GM19035 (cell line): ENCODE data around the gene PAQR4.

Experiments
- ATAC-seq: cut with Tn5 transposase; IDR thresholded peaks from one replicate; pipeline ENCODE4 v1.9.1; 2021; ENCODE audit not compliant: unreplicated experiment

PAQR4 gene

GRCh38 chr16:3003582-3004270, 34.6 kb downstream of the PAQR4 start:
- peak; percentile 95 for ATAC-seq

GRCh38 chr16:3004319-3004718, 35.2 kb downstream of the PAQR4 start:
- ATAC-seq, result peak; percentile 18

GRCh38 chr16:3004781-3005284, 35.7 kb downstream of the PAQR4 start:
- no peak for ATAC-seq

- no peak for ATAC-seq
These were observed 38.2 kb downstream of the PAQR4 start for GRCh38 chr16:3007059-3007956.

GRCh38 chr16:3007957-3008689, 39.0 kb downstream of the PAQR4 start:
- ATAC-seq, result no peak

GRCh38 chr16:3008690-3009037, 39.5 kb downstream of the PAQR4 start:
- no peak for ATAC-seq

GRCh38 chr16:3009568-3010390, 40.6 kb downstream of the PAQR4 start:
- ATAC-seq, result no peak

GRCh38 chr16:3010510-3010909, 41.4 kb downstream of the PAQR4 start:
- no peak for ATAC-seq

GRCh38 chr16:3012246-3012645, 43.1 kb downstream of the PAQR4 start:
- ATAC-seq, result no peak

GRCh38 chr16:3012828-3013420, 43.8 kb downstream of the PAQR4 start, which contains the start of gene CLDN9:
Gene CLDN9, plus strand, starts transcription at chr16:3012923. Its CDS starts 440 bp downstream, at chr16:3013363.
- ATAC-seq, result no peak

- no peak for ATAC-seq
These were observed 44.4 kb downstream of the PAQR4 start for GRCh38 chr16:3013491-3013951.

GRCh38 chr16:3013998-3014690, 45.0 kb downstream of the PAQR4 start:
- ATAC-seq, result no peak

GRCh38 chr16:3014971-3015370, 45.8 kb downstream of the PAQR4 start:
- no peak for ATAC-seq

GRCh38 chr16:3015865-3016521, 46.8 kb downstream of the PAQR4 start:
- ATAC-seq, result no peak

- no peak for ATAC-seq
These were observed 48.2 kb downstream of the PAQR4 start for GRCh38 chr16:3017344-3017743.

- ATAC-seq, result no peak
These were observed 48.8 kb downstream of the PAQR4 start, which contains the start of gene CLDN6 for GRCh38 chr16:3017794-3018506. Gene CLDN6, minus strand, starts transcription at chr16:3018183. Its CDS starts 2,162 bp downstream, at chr16:3016021.

- ATAC-seq, result no peak
These were observed 50.6 kb downstream of the PAQR4 start for GRCh38 chr16:3019594-3020246.

GRCh38 chr16:3020247-3020603, 51.1 kb downstream of the PAQR4 start, which contains the start of gene TNFRSF12A:
Gene TNFRSF12A, plus strand, starts transcription at chr16:3020368. Its CDS starts 30 bp downstream, at chr16:3020398.
- no peak for ATAC-seq
